HG03066 (cell line): ENCODE results near the gene SFMBT2.
"Not testable (repeated sequence)": the region's sequence is repeated elsewhere in the genome, so short reads cannot be mapped to it uniquely, and the experiment has no call there.

Experiments used
- ATAC-seq: cut with Tn5 transposase; IDR thresholded peaks from one replicate; pipeline ENCODE4 v1.9.1; 2021; ENCODE audit warnings: low read depth; ENCODE audit not compliant: unreplicated experiment

SFMBT2 gene

DNA sequence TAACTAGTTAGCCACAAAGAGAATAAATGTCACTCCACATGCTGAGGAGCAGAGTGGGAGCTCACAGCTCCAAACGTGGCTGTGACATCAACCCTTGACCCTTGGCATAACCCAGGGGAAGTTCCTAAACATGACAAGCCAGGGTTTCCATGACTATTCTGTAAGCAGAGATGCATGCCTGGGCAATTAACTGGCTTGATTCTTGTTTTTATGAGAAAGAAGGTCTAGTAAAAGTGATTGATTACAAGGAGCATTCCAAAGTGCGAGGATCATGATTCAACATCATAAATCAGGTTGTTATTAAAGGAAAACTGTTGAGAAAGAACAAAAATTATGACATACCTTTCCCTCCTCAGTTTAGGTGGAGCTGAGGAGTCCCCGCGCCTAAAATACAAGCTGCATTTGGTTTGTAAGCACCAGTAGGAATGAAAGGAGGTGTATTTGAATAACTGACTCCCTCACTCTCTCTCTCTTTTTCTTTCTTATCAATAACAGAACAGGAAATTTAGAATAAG is 108.4 kb downstream of the SFMBT2 start:
- ATAC-seq, result no peak

DNA sequence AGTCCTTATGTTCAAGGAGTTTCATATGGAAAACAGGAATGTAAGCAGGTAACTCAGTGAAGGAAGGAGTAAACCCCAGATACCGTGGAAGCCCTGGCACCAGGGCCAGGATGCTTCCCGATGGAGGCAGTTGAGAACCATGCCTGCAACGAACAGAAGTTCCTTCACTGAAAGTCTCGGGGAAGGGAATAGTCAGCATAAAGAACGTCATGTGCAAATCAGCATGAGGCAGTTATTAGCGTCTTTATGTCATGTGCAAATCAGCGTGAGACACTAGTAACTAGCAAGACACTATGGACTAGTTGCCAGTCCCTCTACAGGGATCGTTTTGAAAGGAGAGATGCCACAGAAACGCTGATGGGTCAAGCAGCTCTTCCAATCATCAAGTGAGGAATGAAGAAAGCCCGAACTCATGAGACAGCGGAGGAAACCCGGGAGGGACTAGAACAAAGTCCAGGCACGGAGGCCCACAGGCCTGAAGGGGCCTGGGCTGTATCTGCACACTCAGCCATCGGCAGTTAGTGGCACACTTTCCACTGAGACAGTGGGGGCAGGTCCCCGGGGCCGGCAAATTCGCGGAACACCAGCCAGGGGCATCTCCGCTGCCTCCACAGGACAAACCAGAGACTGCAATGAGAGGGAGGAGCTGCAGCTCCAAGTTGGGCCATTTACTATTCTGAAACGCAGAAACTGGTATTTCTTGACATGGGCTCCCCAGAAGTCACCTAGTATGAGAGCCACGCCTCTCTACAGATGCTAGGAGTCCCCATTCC is 109.6 kb downstream of the SFMBT2 start:
- ATAC-seq, result no peak

DNA sequence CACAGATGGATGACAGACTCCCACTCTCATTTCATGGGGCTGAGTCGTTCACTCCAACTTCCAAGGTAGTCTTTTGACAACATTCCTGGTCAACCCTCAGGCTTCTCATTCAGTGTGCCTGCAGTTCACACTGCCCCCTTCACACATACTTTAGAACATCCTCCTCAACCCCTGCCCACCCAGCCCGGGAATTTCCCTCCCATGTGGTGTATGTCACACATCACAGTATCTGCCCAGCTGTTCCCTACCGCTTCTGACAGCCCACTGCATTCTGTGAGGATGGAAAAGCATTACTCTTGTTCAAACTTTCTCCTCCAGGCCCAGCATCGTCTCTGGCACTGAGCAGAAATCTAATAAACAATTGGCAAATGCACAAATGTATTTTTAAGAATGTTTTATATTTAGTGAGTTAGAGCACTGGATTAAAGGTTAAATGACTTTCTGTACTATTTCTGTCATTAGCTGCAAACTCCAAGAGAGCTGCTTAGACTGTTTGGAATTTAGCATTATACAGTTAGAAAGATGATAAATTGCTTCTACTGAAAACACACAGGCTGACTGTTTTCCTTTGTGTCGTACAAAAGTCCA is 110.4 kb downstream of the SFMBT2 start:
- no peak for ATAC-seq

DNA sequence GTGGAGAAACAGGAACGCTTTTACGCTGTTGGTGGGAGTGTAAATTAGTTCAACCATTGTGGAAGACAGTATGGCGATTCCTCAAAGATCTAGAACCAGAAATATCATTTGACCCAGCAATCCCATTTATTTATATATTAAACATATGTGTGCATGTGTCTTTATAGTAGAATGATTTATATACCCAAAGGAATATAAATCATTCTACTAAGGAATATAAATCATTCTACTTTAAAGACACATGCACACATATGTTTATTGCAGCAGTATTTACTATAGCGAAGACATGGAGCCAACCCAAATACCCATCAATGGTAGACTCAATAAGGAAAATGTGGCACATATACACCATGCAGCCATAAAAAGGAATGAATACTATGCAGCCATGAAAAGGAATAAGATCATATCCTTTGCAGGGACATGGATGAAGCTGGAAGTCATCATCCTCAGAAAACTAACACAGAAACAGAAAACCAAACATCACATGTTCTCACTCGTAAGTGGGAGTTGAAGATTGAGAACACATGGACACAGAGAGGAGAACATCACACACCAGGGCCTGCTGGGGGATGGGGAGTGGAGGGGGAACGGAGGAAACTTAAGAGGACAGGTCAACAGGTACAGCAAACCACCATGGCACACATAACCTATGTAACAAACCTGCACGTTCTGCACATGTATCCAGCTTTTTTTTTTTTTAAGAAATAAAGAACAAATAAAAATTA is 111.1 kb downstream of the SFMBT2 start:
- not testable (repeated sequence) for ATAC-seq

DNA sequence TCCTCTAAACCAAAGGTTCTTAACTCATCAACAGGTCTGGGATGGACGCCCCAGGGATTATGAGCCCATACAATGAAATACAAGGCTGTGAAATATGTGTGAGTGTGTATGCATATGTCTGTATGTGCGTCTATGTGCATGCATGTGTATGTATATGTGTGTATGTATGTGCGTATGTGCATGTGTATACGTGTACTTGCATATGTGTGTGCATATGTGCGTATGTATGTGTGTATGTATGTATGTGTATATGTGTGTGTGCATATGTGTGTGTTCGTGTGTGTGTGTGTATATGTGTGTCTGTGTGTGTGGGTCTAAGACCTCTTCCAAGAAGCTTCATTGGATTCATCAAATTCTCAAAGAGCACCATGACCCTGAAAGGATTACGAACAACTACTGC is 112.3 kb downstream of the SFMBT2 start:
- no peak for ATAC-seq

DNA sequence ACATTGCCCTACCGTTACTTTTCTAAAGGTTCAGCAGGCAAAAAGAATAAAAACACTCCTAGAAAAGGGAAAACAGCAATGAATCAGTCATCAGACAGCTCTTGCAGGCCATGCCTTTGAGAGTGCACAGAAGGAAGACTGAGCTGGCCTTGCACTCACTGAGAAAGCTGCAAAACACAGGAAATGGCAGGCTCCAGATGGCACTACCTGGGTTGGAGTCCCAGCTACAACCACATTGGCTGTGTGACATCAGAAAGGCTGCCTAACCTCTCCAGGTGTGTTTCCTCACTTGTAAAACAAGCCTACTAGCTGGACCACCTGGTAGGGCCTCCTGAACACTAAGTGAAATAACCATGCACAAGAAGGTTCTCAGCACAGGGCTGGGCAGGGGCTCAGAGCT is 113.7 kb downstream of the SFMBT2 start:
- no peak for ATAC-seq

DNA sequence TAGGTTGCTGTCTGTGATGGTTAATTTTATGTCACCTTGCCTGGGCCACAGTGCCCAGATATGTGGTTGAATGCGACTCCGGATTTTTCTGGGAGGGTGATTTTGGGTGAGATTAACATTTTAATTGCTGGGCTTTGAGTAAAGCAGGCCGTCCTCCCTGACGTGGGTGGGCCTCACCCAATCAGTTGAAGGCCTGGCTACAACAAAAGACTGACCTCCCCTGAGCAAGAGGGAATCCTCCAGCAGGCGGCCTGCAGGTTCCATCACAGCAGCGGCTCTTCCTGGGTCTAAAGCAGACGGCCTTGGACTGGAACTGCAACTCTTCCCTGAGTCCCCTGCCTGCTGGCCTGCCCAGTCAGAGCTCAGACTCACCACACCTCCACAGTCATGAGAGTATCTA is 114.2 kb downstream of the SFMBT2 start:
- ATAC-seq, result no peak

DNA sequence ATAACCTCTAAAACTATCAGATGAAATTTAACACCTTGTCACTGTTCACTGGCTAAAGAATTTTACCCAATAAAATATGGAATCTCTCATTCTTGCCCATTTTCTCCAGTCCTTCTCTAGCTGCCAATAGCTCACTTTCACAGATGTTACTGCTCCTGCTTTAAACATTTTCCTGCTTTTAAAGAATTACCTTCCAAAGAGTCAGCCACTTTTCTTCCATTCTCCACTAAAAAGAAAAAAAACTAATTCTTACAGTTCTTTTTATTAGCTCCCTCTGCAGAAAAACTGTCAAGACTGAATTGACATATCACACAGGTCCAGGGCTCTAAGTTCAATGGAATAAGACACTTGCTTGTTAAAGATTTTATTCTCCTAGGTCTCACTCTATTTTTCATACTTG is 114.8 kb downstream of the SFMBT2 start:
- ATAC-seq, result no peak

DNA sequence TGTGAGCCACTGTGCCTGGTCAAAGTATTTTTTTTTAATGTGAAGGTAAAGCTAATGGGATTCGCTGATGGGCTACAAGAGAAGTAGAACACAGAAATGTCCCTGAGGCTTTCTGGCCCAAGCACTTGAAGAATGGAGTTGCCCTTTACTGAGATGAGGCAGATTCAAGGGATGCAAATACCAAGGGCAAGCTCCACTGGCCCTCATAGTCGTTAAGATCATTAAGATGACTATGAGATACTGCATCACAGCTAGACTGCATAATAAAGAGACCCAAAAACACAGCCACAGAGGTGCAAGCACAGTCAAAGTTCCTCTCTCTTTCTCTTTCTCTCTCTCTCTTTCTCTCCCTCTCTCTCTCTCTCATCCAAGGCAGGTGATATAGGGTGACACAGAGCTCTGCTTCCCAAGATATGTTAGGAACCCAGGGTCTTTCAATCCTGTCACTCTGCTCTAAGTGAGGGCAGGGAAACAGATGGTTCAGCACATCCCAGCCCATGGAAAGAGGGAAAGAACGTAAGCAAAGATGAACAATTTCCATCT is 117.4 kb downstream of the SFMBT2 start:
- no peak for ATAC-seq

DNA sequence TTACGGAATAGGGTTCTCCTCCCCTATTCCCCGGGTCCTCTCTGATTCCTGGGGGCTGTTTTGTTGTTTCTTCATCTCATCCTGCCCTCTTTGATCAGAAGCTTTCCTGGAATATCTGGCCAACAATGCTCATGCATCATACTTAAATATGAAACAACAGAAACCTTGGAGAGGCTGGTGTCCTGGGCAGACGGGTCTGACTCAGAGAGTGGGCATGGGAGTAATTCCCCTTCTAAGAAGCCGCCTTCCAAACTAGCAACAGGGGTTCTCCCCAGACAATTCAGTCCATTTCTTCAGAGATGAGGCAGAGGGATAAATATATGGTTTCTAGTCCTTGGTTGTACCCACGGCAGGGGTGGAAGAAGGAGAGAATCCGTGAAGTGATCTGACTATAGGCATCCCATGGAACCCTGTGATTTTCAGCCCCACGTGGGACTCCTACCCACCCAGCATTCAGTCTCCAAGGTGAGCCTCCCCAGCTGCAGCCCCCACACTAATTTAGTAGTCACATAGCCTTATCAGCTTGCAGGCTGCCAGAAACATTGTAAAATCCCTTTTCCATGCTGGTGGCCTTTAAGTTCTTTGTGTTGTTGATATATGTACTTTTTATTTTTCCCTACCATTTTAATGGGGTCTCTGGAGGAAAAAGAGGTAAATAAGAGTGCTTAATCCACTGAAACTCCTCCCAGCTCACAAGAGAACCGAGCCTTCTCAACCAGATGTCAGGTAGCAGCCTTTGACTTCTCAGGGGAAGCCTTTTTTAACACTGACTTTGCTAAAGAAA is 119.2 kb downstream of the SFMBT2 start:
- no peak for ATAC-seq

DNA sequence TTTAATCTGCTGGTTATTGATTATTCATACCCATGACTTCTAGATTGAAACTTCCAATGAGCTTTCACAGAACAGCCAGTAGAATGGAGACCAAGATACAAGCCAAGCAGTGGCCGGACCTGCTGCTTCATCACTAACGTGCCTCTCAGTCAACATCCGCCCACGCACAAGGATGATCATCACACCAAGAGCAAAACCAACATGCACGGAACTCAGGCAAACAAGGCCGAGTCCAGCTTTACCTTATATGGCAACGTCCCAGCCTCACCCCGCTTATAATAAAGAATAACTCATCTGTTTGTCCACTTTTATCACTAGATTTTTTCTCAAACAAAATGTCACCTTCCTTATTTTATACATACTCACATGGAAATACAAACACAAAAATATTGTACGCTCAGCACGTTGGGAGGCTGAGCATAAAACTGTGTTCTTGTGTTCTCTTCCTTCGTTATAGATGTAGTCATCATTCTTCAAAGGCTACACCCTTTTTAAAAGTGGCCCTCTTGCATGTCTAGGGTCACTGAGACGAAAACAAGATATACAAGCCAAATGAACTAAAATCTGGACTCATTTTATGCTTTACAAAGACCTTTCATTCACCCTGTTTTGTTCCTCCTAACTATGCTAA is 122.7 kb downstream of the SFMBT2 start:
- ATAC-seq, result no peak

DNA sequence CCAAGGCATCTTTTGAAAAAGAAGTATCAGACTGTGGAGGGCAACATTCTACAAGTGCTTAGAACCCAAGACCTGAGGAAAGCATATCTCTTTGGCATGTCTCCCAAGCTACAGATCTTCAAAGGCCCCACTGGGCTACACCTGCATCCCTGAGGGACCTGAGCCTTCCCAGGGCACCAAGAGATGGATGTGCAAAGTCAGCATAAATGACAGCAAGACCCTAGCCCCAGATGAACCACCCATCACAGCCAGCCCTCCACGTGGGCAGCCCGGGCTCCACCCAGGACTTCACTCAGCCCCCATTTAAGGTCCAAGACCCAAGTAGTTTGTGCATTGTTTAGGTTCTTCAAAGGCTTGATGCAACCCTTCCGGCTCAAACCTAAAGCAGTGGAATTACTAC is 123.5 kb downstream of the SFMBT2 start:
- no peak for ATAC-seq

DNA sequence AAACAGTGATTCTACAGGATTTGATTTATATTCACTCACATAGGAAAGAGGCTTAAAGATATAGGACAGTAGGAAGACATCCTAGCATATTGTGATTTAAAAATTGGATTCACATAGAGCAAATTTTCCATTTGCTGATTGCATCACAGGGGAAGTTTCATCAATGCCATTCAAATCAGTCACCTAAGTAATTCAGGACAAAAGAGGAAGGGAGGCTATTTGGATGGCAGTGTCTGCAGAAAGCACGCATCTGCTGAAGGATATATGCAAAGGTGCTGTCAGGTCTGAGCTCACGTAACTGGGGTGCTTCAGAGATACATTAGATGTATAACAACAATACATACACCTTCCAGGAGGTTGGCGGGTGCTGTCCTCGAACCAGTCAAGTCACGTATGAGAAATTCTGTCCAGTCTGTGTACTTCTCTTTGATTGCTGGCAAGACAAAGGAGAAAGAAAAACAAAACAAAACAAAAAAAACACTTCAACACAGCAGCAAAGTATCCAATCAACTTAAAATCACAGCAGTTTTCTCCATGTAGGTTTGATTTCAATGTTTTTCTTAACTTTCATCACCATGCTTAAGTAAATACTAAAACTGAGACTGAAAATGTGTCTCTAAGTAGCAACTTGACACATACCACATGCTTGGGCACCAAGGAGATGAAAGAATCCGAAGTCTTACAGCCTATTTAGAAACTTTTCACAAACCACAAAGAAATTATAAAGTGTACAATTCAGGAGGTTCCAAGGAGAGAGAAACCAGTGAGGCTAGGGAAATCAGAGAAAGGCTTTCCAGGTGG is 125.1 kb downstream of the SFMBT2 start:
- no peak for ATAC-seq

DNA sequence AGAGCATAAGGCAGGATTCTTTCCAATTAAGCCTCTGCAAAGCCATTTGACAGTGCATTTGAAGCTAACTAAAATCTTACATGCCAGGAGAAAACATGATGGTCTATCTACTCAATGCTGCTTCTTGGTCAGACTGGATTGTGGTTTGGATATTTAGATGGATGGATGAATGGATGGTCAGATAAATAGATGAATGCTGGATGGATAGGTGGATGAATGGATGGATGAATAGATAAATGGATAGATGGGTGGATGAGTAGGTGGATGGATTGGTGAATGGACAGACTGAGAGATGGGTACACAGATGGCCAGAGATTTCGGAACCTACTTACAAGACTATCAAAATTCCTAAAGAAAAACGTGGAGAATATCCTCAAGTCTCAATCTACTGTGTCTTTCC is 127.6 kb downstream of the SFMBT2 start:
- ATAC-seq, result no peak

DNA sequence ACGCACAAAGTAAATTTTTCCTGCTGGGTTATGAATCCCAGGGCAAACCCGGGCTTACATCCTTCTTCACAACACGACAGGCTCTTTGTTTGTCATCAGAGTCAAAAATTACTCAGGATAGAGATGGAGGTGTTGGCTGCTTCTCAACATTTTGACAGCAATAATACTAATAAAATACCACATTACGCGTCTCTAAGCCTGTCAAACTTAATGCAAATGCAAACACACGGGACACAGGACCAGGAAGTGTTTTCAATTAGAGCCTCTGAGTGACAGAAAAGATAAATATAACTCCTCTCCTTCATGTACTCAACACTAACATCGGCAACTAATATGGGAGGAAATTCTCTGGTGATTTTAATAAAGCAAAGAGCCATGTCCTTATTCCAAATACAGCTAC is 128.4 kb downstream of the SFMBT2 start:
- no peak for ATAC-seq

DNA sequence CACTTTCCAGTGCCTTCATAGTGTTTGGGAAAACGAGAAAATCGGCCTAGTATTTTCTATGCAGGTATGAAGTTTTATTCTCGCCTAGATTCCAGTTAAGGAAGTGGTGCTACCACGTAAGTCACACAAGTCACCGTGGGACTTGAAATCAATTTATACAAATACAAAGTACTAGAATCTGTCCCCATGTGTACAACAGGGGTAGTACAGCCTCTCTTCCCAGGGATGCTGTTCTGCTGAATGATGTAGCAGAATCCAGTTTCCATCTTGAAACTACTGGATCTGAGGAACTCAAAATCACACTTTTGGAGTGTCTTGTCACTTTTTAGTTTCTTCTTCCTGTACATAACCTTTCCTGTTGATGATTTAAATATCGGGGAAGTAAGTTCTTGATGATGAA is 129.4 kb downstream of the SFMBT2 start:
- no peak for ATAC-seq

DNA sequence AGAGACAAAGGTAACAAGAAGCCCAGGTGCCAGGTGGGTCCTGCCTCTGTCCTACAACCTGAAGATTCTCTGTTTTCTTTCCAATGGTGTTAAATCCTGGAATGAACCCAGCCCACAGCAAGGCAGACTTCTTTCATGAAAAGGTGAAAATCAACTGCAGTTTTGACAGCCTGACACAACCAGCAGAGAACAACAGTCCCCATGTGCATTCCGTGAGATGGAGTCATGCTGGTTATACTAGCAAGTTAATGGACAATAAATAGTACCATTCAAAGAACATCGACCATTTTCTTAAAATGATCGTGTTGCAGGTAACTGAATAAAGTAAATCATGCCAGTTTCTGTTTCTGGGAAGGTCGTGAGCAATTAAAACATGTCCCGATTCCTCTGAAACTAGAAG is 131.5 kb downstream of the SFMBT2 start:
- ATAC-seq, result no peak

DNA sequence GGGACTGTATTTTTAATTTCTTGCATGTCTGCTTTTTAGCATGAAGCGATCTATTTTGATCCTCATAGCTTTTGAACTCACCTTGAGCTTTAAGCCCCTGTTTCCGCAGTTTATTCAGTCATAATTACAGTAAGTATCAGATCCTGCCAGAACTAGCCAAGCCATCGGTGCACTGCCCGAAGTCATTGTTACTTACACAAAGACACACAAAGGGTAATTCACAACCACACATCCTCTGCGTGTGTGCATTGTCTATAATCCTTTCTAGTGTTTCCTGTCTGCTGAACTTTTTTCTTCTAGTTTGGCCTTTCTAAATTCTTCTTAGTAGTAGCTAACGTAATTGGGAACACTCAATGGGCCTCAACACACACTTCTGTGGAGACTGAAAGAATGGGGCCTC is 133.0 kb downstream of the SFMBT2 start:
- no peak for ATAC-seq

DNA sequence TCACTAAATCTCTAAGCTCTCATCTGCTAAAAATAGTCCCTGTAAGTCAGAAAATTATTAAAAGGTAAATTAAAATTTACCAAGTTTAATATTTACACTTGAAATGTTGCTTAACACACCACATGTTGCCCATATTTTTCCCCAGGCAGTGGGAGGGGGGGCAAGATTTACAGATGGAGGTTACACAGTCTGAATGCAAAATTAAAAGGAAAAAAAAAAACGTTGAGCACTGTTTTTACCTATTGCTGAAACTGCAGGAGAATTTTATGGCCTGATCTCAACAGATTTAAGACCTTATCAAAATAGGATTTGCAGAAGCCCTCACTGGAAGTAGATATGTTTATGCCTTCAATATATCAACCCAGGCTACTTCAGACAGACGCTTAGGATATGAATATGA is 133.4 kb downstream of the SFMBT2 start:
- ATAC-seq, result no peak
